H1 (cell line): ENCODE data around the gene SBF2.

ENCODE experiments used
- ATF3 ChIP-seq: IDR thresholded peaks from 2 replicates; pipeline ENCODE4 v1.6.1; 2011; ENCODE audit warnings: low read depth, mild to moderate bottlenecking, low read length; ENCODE audit not compliant: insufficient read depth
- BRCA1 ChIP-seq: IDR thresholded peaks from 2 replicates; pipeline ENCODE4 v1.6.1; 2012; ENCODE audit warnings: low read depth, low read length, improper control_type of control experiment
- CTCF ChIP-seq, 3 experiments: IDR thresholded peaks; 1 replicate in 2 of 3; 2 replicates in 1 of 3; pipeline versions ENCODE4 v1.5.1 to v1.6.1; 2011; ENCODE audit warnings: low read length in 3 of 3, mild to moderate bottlenecking in 3 of 3, inconsistent platforms in 2 of 3, low read depth in 1 of 3, moderate library complexity in 1 of 3; ENCODE audit not compliant: insufficient read depth in 1 of 3; ENCODE audit errors: control extremely low read depth in 1 of 3
- EZH2 ChIP-seq: fragments of 200-600 bp; sonication (generic); IDR thresholded peaks from 2 replicates; pipeline ENCODE4 v1.7.1; 2012; ENCODE audit warnings: low read depth, mild to moderate bottlenecking, moderate library complexity, low read length, inconsistent platforms; ENCODE audit not compliant: severe bottlenecking
- GABPA ChIP-seq: IDR thresholded peaks from 2 replicates; pipeline ENCODE4 v1.6.1; 2011; ENCODE audit warnings: mild to moderate bottlenecking, low read length, moderate library complexity, borderline replicate concordance; ENCODE audit not compliant: insufficient read depth
- HDAC2 ChIP-seq, 2 experiments: fragments of 300-600 bp in 1 of 2; sonication (generic) in 1 of 2; IDR thresholded peaks; 2 replicates each; pipeline ENCODE4 v1.6.1; 2011 to 2012; ENCODE audit warnings: low read depth in 2 of 2, low read length in 2 of 2, mild to moderate bottlenecking in 2 of 2, moderate library complexity in 2 of 2, borderline replicate concordance in 1 of 2, inconsistent platforms in 1 of 2
- MAFK ChIP-seq: IDR thresholded peaks from 2 replicates; pipeline ENCODE4 v1.6.1; 2012; ENCODE audit warnings: low read depth, mild to moderate bottlenecking, improper control_type of control experiment, low read length
- MAX ChIP-seq: IDR thresholded peaks from 2 replicates; pipeline ENCODE4 v1.6.1; 2012; ENCODE audit warnings: inconsistent platforms
- NRF1 ChIP-seq: IDR thresholded peaks from 2 replicates; pipeline ENCODE4 v1.6.1; 2011; ENCODE audit warnings: mild to moderate bottlenecking, low read depth, low read length, improper control_type of control experiment
- YY1 ChIP-seq: IDR thresholded peaks from 2 replicates; pipeline ENCODE4 v1.6.1; 2011; ENCODE audit warnings: low read depth, mild to moderate bottlenecking, low read length

GRCh38 chr11:9887472-9887871 lies 406.5 kb downstream of the SBF2 start:
- TF ChIP-seq GABPA (no peak), BRCA1 (no peak), MAX (no peak), CTCF (IDR thresholded peaks at IDR 0.05; ENCODE audit: control extremely low read depth in 1 of 3, insufficient read depth in 1 of 3, low read depth in 1 of 3, low read length in 3 of 3) (no peak), MAFK (no peak), HDAC2 (IDR thresholded peaks at IDR 0.05; ENCODE audit: borderline replicate concordance in 1 of 2, low read depth in 2 of 2, low read length in 2 of 2) (no peak), ATF3 (no peak), EZH2 (no peak), NRF1 (no peak), YY1 (no peak)
